Measurements from ENCODE around the gene NCOR2.

Gene NCOR2

DNA sequence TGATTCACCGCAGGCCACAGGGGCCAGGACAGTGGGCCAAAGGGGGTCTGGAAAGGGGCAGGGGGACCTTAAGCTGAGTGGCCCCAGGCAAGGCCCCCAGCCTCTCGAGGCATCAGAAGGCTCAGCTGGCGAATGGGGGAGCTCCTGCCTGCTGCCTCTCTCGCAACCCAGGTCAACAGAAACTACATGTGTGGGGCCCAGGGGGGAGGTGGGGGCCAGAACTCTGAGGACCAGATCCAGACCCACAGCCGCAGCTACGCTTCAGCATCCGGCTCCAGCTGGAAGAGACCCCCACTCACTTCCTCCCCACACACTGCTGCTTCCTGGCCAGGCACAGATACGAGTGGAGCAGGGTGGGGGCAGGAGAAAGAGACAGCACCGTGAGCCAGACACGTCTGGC lies 46.5 kb downstream of the NCOR2 start:
- no peak for FAIRE-seq

DNA sequence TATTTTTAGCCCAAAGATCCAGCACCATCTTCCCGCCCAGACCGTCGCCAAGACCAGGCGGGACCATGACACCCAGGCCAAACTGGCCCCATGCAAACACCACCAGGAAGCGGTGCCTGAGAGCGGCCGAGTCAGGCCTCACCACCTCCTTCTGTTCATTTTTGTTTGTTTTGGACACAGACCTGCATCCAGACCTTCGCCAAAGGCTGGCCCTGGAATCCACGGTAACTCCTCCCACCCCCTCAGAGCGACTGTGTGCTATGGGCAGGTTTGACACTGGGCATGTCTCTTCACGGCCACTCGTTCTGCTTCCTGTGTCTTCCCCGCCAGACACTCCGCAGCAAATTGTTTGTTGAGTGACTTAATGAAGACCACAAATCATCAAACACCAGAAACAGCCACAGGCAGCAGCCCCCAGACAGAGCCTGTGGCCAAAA lies 47.1 kb downstream of the NCOR2 start:
- no peak for FAIRE-seq

GRCh38 chr12:124519746-124520145 lies 47.7 kb downstream of the NCOR2 start:
- no peak for FAIRE-seq

GRCh38 chr12:124518051-124518932 lies 49.1 kb downstream of the NCOR2 start:
- FAIRE-seq: no peak
